ENCODE measurements around the gene KANK4.
"Not testable (repeated sequence)": the region's sequence is repeated elsewhere in the genome, so short reads cannot be mapped to it uniquely, and the experiment has no call there.

Gene KANK4

DNA sequence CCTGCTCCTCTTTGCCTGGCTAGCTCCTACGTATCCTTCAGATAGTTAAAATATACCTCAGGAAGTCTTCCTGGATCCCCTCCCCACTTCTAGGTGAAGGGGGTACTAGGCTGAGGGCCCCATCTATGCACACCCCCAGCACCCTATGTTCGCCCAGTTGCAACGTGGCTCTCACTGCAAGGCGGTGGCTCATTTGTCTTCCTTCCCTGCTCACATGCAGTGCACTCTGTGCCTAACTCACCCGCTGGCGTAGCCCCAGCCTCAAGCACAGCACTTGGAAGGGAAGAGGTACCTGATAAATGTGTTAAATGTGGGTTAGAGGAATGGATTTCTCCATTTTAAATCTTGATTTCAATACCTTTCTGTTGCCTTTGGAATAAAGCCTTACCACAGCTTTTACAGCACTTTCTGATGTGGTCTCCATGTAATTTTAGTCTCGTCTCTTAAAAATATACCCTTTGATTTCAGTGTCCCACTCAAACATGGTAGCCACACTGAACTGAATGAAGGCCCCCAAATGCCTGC, 85.2 kb downstream of the KANK4 start:
- no peak for DNase-seq

DNA sequence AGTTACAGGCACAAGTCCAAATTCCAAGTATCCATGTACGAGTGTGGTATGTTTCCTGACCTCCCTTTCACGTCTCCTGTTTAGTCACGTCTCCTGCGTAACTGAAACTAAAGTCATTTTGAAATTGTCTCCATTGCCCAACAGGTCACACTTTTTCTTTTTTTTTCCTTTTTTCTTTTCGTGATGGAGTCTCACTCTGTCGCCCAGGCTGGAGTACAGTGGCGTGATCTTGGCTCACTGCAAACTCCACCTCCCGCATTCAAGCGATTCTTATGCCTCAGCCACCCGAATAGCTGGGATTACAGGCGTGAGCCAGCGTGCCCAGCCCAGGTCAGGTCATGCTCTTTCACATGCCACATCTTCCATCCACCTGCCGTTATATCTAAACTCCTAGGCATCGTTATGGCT, 86.4 kb downstream of the KANK4 start:
- no peak for DNase-seq

- no peak for DNase-seq
Measured at GRCh38 chr1:62230718-62231117, 88.5 kb downstream of the KANK4 start.

DNA sequence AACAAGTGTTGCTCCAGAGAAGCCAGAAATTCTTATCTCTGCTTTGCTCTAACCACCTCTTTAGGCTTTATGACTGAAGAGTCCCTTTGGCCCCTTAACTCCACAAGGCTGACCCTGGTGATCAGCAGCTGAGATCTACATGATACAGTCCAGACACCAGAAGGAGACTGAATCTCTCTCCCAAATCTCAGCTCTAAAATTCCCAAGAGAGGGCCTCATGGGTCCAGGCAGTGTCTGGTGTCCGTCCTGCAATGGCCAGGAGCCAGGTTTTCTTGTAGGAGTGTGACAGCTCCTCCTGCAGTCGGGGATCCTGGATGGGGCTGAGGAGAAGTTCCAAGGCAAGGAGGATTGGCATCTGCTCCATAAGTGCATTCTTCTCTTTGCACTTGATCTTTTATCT, 89.3 kb downstream of the KANK4 start:
- DNase-seq, result no peak

DNA sequence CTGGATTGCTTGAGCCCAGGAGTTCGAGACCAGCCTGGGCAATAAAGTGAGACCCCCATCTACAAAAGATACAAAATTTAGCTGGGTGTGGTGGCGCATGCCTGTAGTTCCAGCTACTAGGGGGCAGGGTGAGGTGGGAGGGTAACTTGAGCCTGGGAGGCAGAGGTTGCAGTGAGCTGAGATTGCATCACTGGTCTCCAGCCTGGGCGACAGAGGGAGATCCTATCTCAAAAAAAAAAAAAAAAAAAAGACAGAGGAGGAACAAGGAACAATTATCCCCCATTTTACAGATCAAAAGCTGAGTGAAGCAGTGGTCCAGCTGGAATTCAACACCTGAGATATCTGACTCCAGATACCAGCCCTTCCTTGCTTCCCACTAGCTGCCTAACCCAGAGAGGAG, 89.8 kb downstream of the KANK4 start:
- DNase-seq, result no peak

GRCh38 chr1:62228883-62229187, 90.4 kb downstream of the KANK4 start:
- DNase-seq, result no peak

DNA sequence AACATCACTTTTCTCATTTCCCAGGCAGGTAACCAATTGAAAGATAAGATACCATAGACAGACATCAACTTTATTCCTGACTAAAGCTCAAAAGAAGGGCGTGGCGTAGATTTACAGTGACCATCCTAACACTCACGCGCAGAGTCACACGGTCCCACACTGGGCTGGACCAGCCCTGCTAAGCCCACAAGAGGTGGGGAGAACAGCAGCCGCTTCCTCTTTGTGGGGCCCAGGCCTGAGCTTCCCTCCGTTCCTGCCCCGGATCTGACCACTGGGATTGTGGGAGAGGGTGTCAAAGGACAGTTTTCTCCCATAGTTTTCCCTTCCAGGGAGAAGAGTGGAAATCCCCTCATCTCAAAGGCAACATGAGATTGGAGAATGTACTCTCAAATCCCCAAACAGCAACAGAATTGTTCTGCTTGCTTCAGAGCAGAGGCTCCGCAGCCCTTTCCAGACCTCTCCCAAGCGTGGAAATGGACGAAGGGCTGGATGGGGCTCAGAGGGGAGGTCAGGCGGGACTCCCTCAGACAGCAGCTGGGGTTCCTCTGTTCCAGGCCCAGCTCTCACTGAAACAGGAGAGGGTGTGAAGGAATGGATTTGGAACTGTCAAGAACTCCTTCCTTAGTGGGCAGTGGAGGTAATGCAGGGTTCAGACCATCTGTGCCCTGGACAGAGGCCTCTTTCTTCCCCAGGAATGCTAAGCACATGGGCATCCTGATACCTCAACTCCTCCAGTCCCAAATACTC, 90.9 kb downstream of the KANK4 start:
- no peak for DNase-seq

GRCh38 chr1:62227496-62227895, 91.7 kb downstream of the KANK4 start:
- no peak for DNase-seq

DNA sequence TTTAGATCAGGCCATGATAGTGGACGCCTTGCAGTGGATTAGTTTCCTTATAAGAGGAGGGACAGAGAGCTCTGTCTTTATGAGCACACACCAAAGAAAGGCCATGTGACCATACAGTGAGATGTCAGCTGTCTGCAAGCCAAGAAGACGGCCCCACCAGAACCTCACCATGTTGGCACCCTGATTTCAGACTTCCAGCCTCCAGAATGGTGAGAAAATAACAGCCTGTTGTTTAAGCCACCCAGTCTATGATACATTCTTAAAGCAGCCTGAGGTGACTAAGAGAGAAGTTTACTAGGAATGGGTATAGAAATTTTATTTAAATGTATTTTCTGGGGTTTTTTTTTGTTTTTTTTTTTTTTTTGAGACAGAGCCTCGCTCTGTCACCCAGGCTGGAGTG, 95.1 kb downstream of the KANK4 start:
- no peak for DNase-seq

GRCh38 chr1:62222321-62222720, 96.9 kb downstream of the KANK4 start:
- DNase-seq, result no peak

- no peak for DNase-seq
Measured at GRCh38 chr1:62221171-62221570, 98.1 kb downstream of the KANK4 start.

DNA sequence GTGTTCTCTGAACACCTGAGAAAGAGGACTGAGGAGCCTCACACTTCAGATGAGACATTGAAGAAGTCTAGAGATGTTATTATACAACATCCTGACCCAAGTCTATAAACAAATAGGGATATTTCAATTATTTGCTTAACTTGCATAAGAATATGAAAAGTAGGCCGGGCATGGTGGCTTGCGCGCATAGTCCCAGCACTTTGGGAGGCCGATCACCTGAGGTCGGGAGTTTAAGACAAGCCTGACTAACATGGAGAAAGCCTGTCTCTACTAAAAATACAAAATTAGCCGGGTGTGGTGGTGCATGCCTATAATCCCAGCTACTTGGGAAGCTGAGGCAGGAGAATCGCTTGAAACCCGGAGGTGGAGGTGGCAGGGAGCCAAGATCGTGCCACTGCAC, 98.8 kb downstream of the KANK4 start:
- not testable (repeated sequence) for DNase-seq

GRCh38 chr1:62218604-62219003, 100.6 kb downstream of the KANK4 start:
- DNase-seq, result no peak

- no peak for DNase-seq
Measured at GRCh38 chr1:62213075-62213914, 105.9 kb downstream of the KANK4 start.

DNA sequence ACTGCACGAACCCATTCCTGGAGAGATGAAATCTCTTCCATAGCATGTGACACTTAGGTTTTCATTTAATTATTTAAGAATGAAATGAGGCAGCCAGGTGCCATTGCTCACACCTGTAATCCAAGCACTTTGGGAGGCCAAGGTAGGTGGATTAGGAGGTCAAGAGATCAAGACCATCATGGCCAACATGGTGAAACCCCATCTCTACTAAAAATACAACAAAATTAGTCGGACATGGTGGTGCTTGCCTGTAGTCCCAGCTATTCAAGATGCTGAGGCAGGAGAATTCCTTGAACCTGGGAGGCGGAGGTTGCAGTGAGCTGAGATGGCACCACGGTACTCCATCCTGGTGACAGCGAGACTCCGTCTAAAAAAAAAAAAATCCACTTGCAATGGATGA, 106.8 kb downstream of the KANK4 start:
- no peak for DNase-seq

- no peak for DNase-seq
Measured at GRCh38 chr1:62210960-62211359, 108.3 kb downstream of the KANK4 start.

GRCh38 chr1:62209931-62210595, 109.2 kb downstream of the KANK4 start:
- DNase-seq, result no peak

- no peak for DNase-seq
Measured at GRCh38 chr1:62208970-62209369, 110.3 kb downstream of the KANK4 start.

DNA sequence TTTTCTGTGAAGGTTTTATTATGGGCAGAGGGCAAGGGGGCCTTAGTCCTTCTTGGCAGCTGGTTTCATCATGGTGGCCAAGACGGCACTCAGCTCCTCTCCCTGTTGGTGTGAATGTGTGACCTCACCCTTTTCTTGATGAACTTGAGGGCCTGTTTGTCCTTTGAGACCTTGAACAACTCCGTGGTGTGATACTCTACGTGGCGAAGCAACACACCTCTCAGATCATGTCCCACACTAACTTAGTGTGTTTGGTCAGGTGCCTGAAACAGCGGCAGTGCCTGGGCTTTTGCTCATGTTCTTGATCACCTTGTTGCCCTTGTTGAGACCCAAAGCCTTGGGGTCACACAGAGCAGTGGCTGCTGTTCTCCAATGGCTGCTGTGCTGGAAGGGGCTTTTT, 111.1 kb downstream of the KANK4 start:
- no peak for DNase-seq

- no peak for DNase-seq
Measured at GRCh38 chr1:62207187-62207586, 112.0 kb downstream of the KANK4 start.

DNA sequence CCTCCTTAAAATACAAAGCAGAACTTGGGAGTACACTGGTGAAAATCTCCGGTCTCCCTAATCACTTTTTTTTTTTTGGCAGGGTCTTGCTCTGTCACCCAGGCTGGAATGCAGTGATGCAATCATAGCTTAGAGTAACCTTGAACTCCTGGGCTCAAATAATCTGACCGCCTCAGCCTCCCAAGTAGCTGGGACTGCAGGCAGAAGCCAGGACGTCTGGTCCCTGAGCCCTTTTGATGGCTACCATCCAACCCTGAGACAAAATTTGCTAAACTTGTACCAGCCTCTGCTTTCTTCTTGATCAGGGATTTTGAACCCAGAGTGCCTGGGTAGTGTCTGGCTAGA, 120.5 kb downstream of the KANK4 start:
- DNase-seq, result no peak

- DNase-seq, result no peak
Measured at GRCh38 chr1:62198069-62198780, 121.0 kb downstream of the KANK4 start.

DNA sequence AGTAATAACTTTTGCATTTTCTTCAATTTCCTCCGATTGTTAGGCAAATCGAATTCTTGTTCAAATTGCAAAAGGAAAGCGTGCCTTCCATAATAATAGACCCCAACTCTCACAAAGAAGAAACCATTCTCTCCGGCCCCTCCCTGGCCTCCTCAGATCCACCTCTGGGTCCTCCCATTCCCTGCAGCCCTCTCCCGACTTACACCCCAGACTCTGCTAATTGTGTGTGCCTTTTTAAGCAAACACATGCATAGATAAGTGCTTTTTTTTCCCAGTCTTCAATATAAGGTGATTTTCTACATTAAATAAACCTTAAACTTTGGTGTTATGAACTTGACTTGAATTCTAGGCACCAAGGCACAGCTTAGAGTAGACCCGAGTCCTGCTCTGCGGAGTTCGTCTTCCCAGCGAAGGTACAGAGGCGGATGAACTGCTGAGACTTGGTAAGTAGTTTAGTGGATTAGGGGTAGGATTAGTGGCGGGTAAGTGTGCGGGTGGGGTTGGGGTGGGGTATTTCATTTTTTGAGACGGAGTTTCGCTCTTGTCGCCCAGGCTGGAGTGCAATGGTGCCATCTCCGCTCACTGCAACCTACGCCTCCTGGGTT, 123.0 kb downstream of the KANK4 start:
- no peak for DNase-seq
